IPS-20b (cell line): ENCODE data around the gene KIAA0753.

ENCODE experiments used
- H3K27ac ChIP-seq: one replicate; pipeline ENCODE4 v1.5.1; 2013; ENCODE audit warnings: low read length
- H3K27me3 ChIP-seq: 2 replicates; pipeline ENCODE4 v1.6.1; 2013; ENCODE audit warnings: mild to moderate bottlenecking, low read length, inconsistent platforms; ENCODE audit not compliant: insufficient read depth
- H3K36me3 ChIP-seq: 2 replicates; pipeline ENCODE4 v1.6.1; 2013; ENCODE audit warnings: low read depth, mild to moderate bottlenecking, inconsistent platforms, low read length, moderate library complexity; ENCODE audit not compliant: insufficient read depth
- H3K4me1 ChIP-seq: 2 replicates; pipeline ENCODE4 v1.6.1; 2013; ENCODE audit warnings: mild to moderate bottlenecking, control low read depth, inconsistent platforms, low read length, moderate library complexity; ENCODE audit not compliant: insufficient read depth
- H3K4me3 ChIP-seq: 2 replicates; pipeline ENCODE4 v1.5.1; 2013; ENCODE audit warnings: mild to moderate bottlenecking, low read length, inconsistent platforms
- H3K9ac ChIP-seq: 2 replicates; pipeline ENCODE4 v1.6.1; 2013; ENCODE audit warnings: low read depth, mild to moderate bottlenecking, inconsistent platforms, low read length, moderate library complexity
- H3K9me3 ChIP-seq: 2 replicates; pipeline ENCODE4 v1.6.1; 2013; ENCODE audit warnings: mild to moderate bottlenecking, low read depth, low read length, inconsistent platforms; ENCODE audit not compliant: insufficient read depth

The KIAA0753 gene

DNA sequence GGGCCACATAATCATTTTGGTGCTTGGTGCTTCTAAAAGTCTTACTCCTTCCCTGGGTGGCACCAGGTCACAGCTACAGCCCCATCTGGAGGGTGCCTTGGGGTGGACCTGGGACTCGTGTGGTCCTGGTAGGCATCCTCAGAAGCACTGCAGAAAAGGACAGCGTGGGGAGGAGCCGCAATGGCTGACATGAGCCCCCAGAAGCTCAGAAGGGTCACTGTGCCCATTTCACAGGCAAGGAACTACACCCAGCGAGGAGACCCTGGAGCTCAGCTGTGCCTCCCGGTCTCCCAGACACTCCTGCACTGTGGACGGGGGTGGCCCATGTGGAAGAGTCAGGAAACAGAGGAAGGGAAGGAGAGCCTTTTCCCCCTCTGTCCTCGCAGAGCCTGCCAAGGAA, 37.4 kb upstream of the KIAA0753 start:
- Histone ChIP-seq H3K27ac (no peak overlapping the region), H3K27me3 (no peaks in the 10 kb centered on the region), H3K36me3 (no peaks in the 10 kb centered on the region), H3K4me1 (0 out of 2 replicates have a peak, but pooled peaks cover 4% of the 10 kb centered on the region), H3K9me3 (no peaks in the 10 kb centered on the region), H3K9ac (no peak overlapping the region), H3K4me3 (no peak overlapping the region)

DNA sequence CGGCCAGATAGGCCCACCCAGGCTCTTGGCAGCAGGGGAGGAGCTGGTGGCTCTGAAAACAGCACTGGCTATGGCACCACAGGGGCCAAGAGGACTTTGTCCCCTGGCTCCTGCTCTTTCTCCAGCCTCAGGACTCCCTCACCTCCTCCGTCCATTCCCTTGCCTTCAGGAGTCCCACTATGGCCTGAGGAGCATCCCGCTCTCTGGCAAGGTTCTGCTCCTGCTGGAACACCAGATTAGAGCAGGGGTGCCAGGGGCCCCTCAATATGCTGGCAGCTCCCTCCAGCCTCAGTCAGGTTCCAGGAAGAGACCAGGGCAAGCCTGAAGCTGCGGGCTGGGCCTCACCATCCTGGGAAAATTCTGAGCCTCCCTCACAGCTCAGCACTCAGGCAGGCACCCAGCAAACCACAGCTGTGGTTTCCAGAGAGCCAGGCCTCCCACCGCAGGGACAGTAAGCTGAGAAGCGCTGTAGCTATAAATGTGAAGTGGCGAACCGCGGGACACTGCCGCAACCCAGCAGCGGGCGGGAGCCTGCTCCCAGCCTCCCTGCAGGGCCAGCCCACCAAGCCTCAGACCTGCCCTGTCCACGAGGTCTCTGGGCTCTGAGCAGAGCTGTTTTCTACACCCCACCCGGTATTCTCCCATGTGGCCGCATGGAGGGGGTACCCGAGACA, 36.8 kb upstream of the KIAA0753 start:
- Histone ChIP-seq H3K9ac (no peak overlapping the region), H3K9me3 (no peaks in the 10 kb centered on the region), H3K4me1 (0 out of 2 replicates have a peak, but pooled peaks cover 4% of the 10 kb centered on the region), H3K36me3 (no peaks in the 10 kb centered on the region), H3K4me3 (no peak overlapping the region), H3K27me3 (no peaks in the 10 kb centered on the region), H3K27ac (no peak overlapping the region)

DNA sequence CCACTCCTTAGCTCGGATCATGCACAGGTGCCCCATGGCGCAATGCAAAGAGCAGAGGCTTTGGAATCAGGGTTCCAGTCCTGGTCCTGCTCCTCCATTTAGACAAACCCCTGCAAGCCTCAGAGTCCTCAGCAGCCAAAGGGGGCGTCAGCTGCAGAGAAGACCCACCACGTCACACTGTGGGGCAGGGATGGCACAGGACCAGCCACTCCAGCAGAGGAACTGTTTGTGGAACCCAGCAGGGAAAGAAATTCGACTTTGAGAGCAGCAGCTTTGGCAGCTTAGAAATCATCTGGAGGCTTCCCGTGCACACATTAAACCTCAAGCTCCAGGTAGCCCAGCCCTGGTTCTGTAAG, 36.3 kb upstream of the KIAA0753 start:
- Histone ChIP-seq H3K4me1 (0 out of 2 replicates have a peak, but pooled peaks cover 4% of the 10 kb centered on the region), H3K27me3 (no peaks in the 10 kb centered on the region), H3K4me3 (no peak overlapping the region), H3K36me3 (no peaks in the 10 kb centered on the region), H3K9me3 (no peaks in the 10 kb centered on the region), H3K9ac (no peak overlapping the region), H3K27ac (no peak overlapping the region)

DNA sequence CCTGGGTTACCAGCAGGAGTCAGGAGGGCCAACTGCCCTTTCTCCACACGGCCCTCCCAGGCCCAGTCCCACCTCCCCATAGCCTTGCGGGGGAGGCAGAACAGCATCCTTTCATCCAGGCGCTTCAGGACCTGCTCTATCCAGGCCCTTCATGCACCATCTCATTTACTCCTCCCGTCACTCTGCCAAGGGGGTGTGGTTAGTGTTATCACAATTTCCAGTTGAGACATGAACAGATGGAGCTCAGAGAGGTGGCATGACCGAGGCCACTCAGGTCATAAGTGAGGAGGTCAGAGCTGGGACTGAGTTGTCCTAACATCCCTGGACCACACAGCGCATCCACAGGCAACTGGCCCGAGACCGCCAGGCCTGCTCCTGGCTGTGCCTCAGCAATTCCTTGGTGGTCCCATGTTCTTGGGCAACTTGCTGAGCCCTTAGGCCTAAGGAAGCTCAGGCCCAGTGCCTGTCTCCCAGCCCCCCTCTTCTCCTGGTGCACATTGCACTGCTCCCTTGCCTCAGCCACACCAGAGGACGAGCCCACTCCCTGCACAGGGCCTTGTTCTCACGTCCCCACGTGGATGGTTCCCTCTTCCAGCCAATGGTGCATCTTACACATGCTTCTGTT, 34.8 kb upstream of the KIAA0753 start:
- no peaks in the 10 kb centered on the region for H3K27me3 ChIP-seq
- H3K4me1 ChIP-seq: 0 out of 2 replicates have a peak, but pooled peaks cover 4% of the 10 kb centered on the region
- no peak overlapping the region for H3K27ac ChIP-seq
- H3K9me3 ChIP-seq: no peaks in the 10 kb centered on the region
- no peak overlapping the region for H3K9ac ChIP-seq
- no peak overlapping the region for H3K4me3 ChIP-seq
- H3K36me3 ChIP-seq: no peaks in the 10 kb centered on the region

DNA sequence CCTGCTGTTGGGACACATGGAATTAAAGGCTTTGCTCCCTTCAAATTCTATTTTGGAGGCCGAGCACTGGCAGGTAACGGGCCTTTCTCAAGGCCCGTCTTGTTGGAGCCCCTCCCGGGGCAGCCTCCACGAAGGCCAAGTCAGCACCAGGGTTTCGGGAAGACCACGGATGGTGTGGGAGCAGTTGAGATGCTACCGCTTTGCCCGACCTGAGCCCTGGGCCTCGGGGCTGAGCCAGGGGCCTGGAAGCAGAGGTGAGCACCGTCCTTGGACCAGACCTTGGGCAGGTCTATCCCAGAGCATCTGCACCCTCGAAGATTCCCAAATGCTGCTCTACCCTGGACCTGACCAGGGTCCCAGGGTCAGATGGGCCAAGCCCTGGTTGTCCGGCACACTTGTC, 34.1 kb upstream of the KIAA0753 start:
- no peak overlapping the region for H3K4me3 ChIP-seq
- H3K9ac ChIP-seq: no peak overlapping the region
- no peaks in the 10 kb centered on the region for H3K27me3 ChIP-seq

DNA sequence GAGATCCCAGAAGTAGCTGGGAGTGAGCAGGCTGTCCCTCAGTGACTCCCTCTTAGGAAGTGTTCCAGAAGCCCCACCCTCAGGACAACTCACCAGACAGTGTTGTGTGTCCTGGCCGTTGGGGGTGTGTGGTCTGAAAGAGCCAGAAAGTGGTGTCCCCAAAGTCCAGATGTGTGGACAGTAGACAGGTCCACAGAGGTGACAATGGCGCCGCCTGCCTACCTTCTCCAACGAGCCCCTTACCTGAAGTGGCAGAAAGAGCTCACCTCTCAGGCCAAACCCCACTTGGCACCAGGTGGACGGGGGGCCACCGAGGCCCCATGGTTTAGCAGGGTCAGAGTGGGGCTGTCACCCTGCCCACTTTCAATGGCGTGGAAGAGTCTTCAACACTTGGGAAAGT, 30.9 kb upstream of the KIAA0753 start:
- H3K4me3 ChIP-seq: no peak overlapping the region
- H3K27me3 ChIP-seq: peaks cover 6% of the 10 kb centered on the region
- 0 out of 2 replicates have a peak, but pooled peaks cover 4% of the 10 kb centered on the region for H3K4me1 ChIP-seq
- H3K9me3 ChIP-seq: no peaks in the 10 kb centered on the region
- H3K27ac ChIP-seq: no peak overlapping the region
- no peaks in the 10 kb centered on the region for H3K36me3 ChIP-seq
- no peak overlapping the region for H3K9ac ChIP-seq

More for the DNA sequence above, 34.1 kb upstream of the KIAA0753 start:
- Histone ChIP-seq H3K9me3 (no peaks in the 10 kb centered on the region), H3K4me1 (0 out of 2 replicates have a peak, but pooled peaks cover 4% of the 10 kb centered on the region), H3K27ac (no peak overlapping the region), H3K36me3 (no peaks in the 10 kb centered on the region)

DNA sequence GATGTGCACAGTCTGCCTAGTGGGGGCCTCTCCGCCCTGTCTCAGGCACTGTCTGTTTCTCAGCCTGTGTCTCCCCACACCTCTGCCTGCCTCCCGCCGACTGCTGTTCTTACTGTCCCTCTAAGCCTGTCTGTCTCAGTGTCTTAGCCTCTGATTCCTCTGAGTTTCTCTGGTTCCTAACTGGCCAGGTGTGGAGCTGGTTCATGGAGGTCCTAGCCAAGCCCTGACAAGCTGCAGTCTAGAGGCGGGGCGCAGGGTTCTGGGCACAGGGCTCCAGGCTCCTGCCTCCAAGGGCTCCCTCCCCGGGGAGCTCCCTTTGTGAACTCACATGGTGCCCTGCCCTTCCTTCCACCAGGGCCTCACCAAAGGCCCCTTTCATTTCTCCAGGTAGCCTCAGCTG, 30.5 kb upstream of the KIAA0753 start:
- Histone ChIP-seq H3K36me3 (no peaks in the 10 kb centered on the region), H3K4me3 (no peak overlapping the region), H3K27me3 (peaks cover 10% of the 10 kb centered on the region), H3K27ac (no peak overlapping the region), H3K4me1 (0 out of 2 replicates have a peak, but pooled peaks cover 3% of the 10 kb centered on the region), H3K9ac (no peak overlapping the region), H3K9me3 (no peaks in the 10 kb centered on the region)

DNA sequence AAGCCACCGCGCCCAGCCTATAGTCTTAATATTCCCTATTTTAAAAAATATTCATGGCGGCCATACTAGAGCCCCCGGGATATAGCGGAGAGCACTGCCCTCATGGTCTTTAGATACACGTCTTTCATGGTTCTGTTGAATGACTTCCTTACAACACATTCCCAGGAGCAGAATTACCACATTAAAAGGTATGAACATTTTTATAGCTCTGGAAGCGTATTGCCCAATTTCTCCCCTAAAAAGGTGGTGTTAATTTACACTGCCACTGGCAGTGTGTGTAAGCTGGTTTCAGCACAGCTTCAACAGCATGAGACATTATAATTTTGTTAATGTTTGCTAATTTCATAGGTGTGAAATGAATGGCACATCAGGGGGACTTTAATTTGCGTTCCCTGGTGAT, 30.1 kb upstream of the KIAA0753 start:
- H3K27me3 ChIP-seq: peaks cover 13% of the 10 kb centered on the region
- H3K27ac ChIP-seq: no peak overlapping the region
- H3K9ac ChIP-seq: no peak overlapping the region
- no peaks in the 10 kb centered on the region for H3K4me1 ChIP-seq
- no peak overlapping the region for H3K4me3 ChIP-seq
- no peaks in the 10 kb centered on the region for H3K9me3 ChIP-seq
- H3K36me3 ChIP-seq: no peaks in the 10 kb centered on the region

DNA sequence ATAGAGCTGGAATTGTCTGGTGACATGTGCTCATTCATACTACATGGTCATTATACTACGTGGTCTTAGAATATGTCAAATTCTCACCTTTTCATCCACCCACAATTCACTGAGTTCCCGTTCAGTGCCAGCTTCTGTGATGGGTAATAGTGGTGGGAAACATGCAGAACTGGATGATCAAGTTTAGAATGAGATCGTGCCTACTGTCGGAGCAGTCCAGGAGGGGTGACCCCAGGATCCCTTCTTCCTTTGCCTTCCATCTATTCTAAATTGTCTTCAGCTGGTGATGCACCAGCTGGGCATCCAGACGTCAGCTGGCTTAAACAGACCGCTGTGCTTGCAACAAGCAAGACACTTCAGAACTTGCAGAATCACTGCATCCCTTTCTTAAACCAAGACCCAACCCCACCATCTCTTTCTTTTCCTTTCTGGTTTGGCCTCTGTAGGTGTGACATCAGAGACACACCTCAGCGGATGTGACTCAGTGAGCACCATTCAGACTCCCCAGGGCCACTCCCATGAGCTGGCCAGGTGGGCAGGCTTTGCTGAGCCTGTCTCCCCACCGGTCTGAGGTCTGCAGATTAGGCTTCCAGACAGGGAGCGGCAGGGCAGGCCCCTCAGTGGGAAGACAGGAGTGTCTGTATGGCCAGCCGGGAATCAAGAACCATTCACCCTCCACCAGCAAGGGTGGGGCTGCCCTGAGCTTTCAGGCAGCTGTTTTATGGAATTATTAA, 29.1 kb upstream of the KIAA0753 start:
- Histone ChIP-seq H3K9me3 (no peaks in the 10 kb centered on the region), H3K4me3 (no peak overlapping the region), H3K27ac (no peak overlapping the region), H3K9ac (no peak overlapping the region), H3K36me3 (no peaks in the 10 kb centered on the region), H3K27me3 (peaks cover 20% of the 10 kb centered on the region), H3K4me1 (no peaks in the 10 kb centered on the region)

DNA sequence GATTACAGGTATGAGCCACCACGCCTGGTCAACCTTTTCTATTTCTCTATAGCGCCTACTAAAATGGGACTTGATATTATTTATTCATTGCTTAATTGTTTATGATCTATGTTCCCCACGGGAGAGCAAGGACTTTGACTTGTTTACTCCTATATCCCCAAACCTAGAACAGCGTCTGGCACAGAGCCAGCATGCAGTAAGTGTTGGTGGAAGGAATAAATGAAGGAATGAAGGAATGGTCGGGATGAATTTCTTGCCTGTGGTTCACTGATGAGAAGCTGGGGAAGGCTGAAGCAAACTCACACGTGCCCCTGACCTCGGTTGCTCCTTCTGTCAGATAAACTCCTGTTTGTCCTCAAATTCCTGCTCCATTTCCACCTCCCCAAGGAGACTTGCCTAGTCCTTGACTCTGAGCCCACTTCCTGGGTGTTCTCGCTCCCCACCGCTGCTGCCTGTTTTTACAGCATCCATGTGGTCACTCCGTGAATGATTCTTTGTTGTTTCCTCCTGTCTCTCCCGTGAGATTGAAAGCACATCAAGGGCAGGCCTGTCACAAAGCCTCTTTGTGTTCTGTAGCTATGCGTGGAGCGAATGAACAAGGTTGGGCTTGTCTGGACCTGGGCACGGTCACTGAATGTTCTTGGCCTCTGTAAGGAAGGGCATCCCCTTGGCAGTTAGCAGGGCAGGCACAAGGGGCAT, 28.4 kb upstream of the KIAA0753 start:
- H3K4me1 ChIP-seq: no peaks in the 10 kb centered on the region
- no peaks in the 10 kb centered on the region for H3K36me3 ChIP-seq
- H3K9ac ChIP-seq: no peak overlapping the region
- H3K4me3 ChIP-seq: no peak overlapping the region
- no peak overlapping the region for H3K27ac ChIP-seq
- peaks cover 23% of the 10 kb centered on the region for H3K27me3 ChIP-seq
- H3K9me3 ChIP-seq: no peaks in the 10 kb centered on the region

DNA sequence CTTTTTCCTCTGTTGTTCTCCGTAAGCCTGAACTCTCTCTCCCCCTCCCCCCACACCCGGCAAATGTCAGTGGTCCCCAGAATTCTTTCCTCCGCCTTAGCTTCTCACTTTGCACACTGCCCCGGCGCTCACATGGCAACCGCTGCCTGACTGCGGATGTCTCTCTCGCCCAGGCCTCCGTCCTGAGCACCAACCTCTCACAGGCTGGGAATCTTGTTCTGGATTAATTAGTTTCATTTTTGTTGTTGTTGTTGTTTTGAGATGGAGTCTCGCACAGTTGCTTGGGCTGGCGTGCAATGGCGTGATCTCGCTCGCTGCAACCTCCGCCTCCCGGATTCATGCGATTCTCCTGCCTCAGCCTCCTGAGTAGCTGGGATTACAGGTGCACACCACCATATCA, 27.7 kb upstream of the KIAA0753 start:
- H3K9me3 ChIP-seq: no peaks in the 10 kb centered on the region
- H3K36me3 ChIP-seq: no peaks in the 10 kb centered on the region
- H3K27ac ChIP-seq: no peak overlapping the region
- no peak overlapping the region for H3K9ac ChIP-seq
- no peaks in the 10 kb centered on the region for H3K4me1 ChIP-seq
- peaks cover 24% of the 10 kb centered on the region for H3K27me3 ChIP-seq
- H3K4me3 ChIP-seq: no peak overlapping the region
